GM19372 (cell line): ENCODE data around the gene STN1.
"Not testable (repeated sequence)": the region's sequence is repeated elsewhere in the genome, so short reads cannot be mapped to it uniquely, and the experiment has no call there.

Experiments
- ATAC-seq: cut with Tn5 transposase; IDR thresholded peaks from one replicate; pipeline ENCODE4 v1.9.1; 2021; ENCODE audit warnings: mild to moderate bottlenecking, low read depth, moderate library complexity; ENCODE audit not compliant: unreplicated experiment

The STN1 gene

DNA sequence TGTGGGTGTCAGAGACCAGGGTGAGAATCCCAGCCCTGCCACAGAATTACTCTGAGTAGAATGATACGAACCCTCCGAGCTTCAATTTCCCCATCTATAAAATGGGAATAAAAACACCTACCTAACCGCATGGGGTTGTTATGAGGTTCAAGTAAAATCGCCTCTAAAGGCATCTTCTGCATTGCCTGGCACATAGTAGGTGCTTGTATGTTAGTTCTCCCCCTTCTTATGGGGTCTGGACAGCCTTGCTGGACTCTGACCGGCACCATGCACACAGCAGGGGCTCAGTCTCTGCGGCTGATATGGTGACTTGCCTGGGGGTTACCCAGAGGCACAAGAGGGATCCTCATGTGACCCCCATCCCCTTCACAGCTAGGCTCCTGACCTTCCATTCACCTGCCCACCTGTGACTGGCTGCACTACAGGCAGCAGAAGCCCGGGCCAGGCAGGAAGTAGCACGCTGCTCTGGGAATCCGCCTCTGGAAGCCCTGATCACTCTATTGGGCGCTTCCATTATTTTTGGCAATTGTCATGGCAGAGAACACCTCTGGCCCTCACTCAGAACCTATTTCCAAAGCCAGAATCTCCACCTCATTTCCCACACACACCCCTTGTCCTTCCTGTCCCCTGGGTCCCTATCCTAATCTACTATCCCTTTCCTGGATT, 68.6 kb downstream of the STN1 start:
- no peak for ATAC-seq

DNA sequence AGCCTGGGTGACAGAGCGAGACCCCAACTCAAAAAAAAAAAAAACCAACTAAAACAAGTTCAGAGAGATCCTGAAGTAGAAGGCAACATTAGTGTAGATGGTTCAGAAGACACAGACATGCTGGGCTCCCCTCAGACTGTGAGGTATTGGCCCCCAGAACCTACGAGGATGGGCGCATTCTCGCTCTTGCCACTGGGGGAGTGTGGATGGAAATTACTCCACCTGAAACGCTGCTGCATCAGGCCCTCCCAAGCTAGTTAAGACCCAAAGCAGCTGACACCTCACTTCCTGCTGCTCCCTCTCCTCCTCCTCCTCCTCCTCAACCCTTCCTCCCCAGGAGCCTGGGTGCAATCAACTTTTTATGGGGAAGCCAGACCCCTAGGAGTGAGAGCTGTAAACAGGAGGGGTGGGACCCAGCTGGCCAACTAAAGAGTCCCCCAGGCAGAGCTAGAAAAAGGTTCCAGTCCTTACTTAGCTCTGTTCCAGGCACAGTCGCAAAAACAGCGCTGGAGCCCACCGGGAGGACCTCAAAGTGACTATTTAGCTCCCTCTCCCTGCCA, 70.0 kb downstream of the STN1 start:
- ATAC-seq = no peak

DNA sequence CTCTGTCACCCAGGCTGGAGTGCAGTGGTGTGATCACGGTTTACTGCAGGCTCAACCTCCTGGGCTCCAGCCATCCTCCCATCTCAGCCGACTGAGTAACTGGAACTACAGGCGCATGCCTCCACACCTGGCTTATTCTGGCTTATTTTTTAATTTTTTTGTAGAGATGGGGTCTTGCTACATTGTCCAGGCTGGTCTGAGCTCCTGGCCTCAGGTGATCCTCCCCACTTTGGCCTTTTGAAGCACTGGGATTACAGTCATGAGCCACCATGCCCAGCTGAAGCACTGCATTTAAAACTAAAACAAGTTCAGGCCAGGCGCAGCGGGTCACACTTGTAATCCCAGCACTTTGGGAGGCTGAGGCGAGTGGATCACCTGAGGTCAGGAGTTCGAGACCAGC, 70.6 kb downstream of the STN1 start:
- no peak for ATAC-seq

GRCh38 chr10:103845972-103846371, 72.0 kb downstream of the STN1 start:
- no peak for ATAC-seq

DNA sequence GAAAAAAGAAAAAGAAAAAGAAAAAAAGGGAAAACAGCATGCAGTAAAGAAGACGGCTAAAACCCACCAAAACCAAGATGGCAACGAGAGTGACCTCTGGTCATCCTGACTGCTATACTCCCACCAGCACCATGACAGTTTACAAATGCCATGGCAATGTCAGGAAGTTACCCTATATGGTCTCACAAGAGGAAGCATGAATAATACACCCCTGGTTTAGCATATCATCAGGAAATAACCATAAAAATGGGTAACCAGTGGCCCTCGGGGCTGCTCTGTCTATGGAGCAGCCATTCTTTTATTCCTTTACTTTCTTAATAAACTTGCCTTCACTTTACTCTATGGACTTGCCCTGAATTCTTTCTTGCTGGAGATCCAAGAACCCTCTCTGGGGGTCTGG, 72.6 kb downstream of the STN1 start:
- ATAC-seq = not testable (repeated sequence)

DNA sequence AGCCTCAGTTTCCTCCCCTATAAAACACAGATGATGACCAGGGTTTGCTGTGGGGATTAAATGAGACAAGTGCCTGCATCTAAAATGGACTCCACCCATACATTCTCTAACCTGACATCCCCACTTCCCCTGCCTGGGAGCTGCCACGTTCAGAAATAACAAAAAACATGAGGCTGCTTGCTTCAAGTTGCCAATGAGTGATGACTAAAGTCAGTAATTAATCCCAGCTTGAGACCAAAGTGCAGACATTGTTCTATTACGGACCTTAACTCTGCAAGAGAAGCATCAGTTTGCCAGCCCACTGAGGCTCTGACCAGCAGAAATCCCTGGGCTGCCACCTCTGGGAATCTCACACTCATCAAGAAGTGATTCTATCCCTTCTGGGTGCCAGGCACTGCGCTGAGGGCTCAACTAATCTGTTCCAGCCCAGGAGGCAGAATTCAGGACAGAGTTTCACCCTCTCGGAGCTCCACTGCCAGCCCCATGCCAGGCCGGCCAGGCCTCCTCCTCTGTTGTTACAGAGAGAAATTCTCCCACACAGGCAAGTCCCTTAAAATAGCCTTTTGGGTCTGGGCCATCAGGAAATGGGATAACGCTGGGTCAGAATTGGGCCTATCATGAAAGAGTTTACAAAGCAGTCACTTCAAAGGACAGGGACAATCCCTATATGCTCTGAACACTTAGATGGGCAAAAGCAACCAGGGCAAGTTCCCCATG, 74.0 kb downstream of the STN1 start:
- no peak for ATAC-seq

DNA sequence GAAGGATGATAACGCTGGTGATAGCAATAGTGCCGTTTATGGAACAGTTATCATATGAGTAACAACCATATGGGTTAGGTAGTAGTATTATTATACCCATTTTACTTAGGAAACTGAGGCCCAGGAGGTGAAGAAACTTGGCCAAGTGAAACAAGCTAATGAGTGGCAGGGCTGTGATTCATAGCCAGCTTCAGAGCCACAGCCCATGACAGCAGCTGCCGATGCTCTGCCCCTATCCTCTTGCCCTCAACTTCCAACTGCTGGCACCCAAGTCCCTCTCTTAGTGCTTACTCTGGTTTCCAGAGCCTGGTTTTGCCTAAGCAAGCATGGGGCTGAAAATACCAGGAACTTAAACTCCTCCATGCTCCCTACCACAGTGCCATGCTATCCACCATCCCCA, 74.9 kb downstream of the STN1 start:
- ATAC-seq = no peak

DNA sequence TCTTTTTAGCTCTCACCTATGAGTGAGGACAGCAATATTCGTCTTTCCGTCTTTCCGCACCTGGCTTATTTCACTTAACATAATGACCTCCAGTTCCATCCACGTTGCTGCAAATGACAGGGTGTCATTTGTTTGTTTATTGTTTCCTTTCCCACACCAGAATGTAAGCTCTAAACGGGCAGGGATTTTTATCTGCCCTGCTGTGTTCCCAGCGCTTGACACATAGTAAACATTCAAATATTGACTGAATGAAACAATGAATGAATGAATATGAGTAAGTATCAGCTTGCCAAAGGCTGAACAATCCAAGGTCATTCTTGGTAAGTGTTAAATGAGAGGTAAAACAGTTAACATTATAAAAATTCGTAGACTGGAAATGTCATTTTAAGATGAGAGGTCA, 75.4 kb downstream of the STN1 start:
- no peak for ATAC-seq

DNA sequence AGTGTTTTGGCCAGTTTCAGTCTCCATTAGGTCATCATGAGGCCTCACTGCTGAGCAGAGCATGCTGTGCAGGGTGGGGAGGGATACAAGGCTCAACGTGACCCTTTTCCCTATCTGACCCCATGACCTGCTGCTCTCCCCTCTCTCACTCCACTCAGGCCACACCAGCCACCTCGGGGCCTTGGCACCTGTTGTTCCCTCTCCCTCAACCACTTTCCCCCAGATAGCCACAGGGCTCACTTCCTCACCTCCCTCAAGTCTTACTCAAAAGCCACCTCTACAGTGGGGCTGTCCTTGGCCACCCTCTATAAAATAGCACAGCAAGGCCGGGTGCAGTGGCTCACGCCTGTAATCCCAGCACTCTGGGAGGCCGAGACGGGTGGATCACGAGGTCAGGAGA, 76.5 kb downstream of the STN1 start:
- ATAC-seq = no peak

GRCh38 chr10:103840740-103841070, 77.3 kb downstream of the STN1 start:
- no peak for ATAC-seq

DNA sequence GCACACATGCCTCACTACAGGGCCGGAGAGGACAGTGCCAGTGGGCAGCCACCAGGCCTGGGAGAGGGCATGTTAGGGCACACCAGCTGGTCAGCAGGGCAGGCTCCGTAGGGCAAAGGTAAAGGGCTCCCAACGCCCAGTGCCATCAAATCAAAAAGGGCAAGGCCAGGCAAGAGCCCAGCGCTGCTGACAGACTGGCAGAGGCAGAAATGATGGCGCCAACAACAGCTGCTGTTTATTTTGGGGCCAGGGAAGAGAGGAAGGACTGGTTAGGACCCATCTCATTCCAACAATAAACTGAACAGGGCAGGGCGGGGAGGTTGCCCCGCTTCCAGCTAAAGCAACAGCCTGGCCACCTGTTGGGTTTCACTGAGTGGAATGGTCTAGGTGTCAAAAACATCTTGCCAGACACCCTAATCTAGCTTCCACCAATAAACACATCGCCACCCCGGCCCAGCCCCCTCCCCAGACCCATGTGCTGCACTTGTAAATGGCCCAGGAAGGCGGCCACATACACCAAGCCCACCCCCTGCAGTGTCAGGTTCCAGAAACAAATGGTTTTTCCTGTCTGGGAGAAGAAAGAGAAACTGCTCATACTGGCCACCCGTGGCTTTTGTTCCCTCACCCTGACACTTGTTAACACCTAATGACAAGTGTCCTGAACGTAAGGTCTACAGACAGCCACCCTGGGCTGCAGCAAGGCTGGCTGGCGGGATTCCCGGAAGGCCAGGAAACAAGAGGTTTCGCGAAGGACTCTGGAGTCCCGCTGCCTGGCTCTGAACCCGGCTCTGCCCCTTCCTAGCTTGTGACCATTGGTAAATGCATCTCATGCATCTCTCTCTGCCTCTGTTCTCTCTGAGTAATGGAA, 77.9 kb downstream of the STN1 start:
- ATAC-seq = no peak

- no peak for ATAC-seq
Observed at GRCh38 chr10:103839519-103839871, 78.5 kb downstream of the STN1 start.

GRCh38 chr10:103838862-103839518, 79.0 kb downstream of the STN1 start:
- no peak for ATAC-seq

DNA sequence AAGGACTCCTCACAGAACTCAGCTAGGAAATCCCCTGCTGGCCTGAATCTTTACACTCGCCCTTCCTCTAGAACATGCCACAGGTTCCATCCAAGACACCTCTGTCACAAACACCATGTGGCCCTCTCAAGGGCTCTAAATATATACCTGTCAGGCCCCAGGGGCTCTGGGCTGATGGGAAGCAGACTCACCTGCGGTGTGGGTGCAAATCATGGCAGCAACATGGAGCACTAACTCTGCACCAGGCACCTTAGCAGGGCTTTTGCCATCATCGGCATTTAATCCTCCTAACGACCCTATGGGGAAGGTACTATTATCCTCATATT, 80.0 kb downstream of the STN1 start:
- no peak for ATAC-seq

DNA sequence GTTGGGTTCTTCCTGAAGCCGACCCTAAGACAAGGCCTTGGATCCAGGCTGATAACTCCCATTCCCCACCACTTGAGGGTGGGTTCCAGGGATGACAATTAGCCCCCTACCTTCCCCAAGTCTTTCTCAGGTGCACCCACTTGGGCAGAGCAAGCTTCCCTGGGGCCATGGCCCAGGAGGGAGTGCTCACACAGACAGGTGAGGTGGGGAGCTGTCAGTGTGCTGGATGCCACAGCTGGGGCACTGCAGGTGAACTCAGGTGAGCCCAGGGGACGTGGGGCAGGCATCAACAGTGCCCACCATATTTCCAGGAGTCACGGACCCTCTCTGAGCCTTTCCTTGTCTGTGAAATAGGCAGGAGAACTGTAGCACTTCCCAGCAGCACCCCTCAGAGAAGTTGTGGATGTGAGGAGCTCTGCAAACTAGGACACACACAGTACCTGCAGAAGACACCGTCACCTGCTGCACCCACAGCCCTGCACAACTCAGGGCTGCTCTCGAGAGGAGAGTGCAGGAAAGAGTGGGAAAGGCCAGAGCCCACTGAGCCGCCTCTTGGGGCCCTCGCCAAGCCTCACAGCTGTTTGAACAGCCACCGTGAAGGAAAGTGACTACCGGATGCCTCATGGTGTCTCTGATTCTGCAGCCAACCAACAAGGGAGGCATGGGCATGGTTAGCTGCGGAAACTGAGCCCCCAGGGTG, 80.5 kb downstream of the STN1 start:
- ATAC-seq = no peak

DNA sequence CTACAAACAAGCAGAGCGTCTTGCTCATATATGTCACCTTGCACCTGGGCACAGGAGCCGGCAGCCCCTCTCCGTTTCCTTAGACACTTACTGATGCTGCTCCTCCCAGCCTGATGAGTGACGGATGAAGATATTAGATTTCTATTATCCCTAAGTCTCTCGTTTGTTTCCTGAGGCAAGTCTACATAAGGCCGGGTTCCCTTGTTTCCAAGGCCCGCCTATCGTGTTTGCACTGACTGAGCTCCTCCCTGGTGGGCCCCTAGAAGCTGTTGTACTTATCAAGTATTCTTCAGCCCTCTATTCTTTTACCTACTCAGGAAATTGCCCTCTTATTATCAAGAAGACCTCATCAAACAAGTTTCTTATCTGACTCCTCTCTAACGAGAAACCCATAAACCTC, 81.1 kb downstream of the STN1 start:
- ATAC-seq = no peak

GRCh38 chr10:103836273-103836672, 81.7 kb downstream of the STN1 start:
- ATAC-seq = no peak

GRCh38 chr10:103835096-103836050, 82.6 kb downstream of the STN1 start:
- no peak for ATAC-seq

DNA sequence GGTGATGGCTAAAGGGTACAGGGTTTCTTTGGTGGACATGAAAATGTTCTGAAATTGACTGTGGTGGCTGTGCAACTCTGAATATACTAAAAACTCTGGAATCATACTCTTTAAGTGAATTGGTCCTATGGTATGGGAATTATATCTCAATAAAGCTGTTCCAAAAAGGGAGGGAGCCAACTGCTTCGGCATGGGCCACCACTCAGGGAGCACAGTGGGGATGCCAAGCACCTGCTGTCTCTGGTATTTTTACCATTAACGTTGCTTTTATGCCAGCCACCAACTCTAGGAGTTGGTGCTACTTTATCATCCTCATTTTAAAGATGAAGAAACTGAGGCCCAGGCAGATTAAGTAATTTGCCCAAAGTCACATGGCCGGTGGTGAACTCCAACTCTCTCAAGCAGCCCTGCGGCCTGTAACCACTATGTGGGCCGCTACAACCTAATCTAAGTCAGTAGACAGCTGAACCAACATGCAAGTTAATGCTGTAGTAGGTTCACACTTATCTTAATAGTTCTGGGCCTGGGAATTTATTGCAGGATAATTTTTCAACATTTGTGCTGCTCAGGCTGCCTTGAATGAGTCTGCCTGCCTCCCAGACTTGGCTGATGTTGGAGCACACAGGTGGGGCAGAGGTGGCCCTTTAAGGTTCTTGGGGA, 83.4 kb downstream of the STN1 start:
- ATAC-seq = no peak
